Common myeloid progenitor, CD34-positive (primary cell): ENCODE data around the gene TBC1D2.

Source experiments
- CTCF ChIA-PET: fragments of 350-600 bp; sonication (Branson Sonifier 250); formaldehyde crosslinking; loops from one replicate; lab custom pipeline; 2021; ENCODE audit warnings: antibody characterized with exemption; lab: Charles Lee
- POLR2A ChIA-PET: fragments of 350-600 bp; sonication (Branson Sonifier 250); formaldehyde crosslinking; loops from one replicate; lab custom pipeline; 2021; ENCODE audit warnings: antibody characterized with exemption; lab: Charles Lee
- DNase-seq, 3 donors: peaks; one replicate each; pipeline versions ENCODE4 v3.0.0 to v3.0.0-alpha.2; 2013
- H3K27ac ChIP-seq, 2 experiments: 1 replicate in 1 of 2; 2 replicates in 1 of 2; pipeline ENCODE4 v1.7.0; 2013; ENCODE audit warnings: inconsistent platforms in 2 of 2, low read length in 2 of 2, mild to moderate bottlenecking in 2 of 2, low read depth in 1 of 2, moderate library complexity in 1 of 2; ENCODE audit not compliant: severe bottlenecking in 2 of 2, insufficient read depth in 1 of 2, poor library complexity in 1 of 2
- H3K27me3 ChIP-seq, 5 experiments: replicated peaks in 2 of 5; 1 replicate in 3 of 5; 2 replicates in 2 of 5; pipeline versions ENCODE4 v1.6.1 to v1.7.0; 2013; ENCODE audit warnings: low read length in 4 of 5, mild to moderate bottlenecking in 2 of 5, moderate library complexity in 2 of 5, inconsistent platforms in 1 of 5; ENCODE audit not compliant: insufficient read depth in 5 of 5, control insufficient read depth in 4 of 5
- H3K36me3 ChIP-seq, 4 experiments: 1 replicate in 2 of 4; 2 replicates in 2 of 4; pipeline versions ENCODE4 v1.6.1 to v1.7.0; 2013; ENCODE audit warnings: low read length in 3 of 4, control low read depth in 1 of 4, mild to moderate bottlenecking in 1 of 4; ENCODE audit not compliant: control insufficient read depth in 4 of 4, insufficient read depth in 4 of 4
- H3K4me1 ChIP-seq, 4 experiments: 1 replicate in 3 of 4; 2 replicates in 1 of 4; pipeline versions ENCODE4 v1.6.1 to v1.7.1; 2013; ENCODE audit warnings: low read length in 3 of 4, mild to moderate bottlenecking in 3 of 4, control low read depth in 1 of 4, inconsistent platforms in 1 of 4, moderate library complexity in 1 of 4; ENCODE audit not compliant: control insufficient read depth in 4 of 4, insufficient read depth in 4 of 4; ENCODE audit errors: control extremely low read depth in 1 of 4
- H3K4me3 ChIP-seq, 7 experiments: 1 replicate in 4 of 7; 2 replicates in 3 of 7; pipeline versions ENCODE4 v1.5.1 to v1.7.0; 2013; ENCODE audit warnings: mild to moderate bottlenecking in 7 of 7, low read length in 6 of 7, moderate library complexity in 6 of 7, inconsistent platforms in 2 of 7, low read depth in 2 of 7, control low read depth in 1 of 7; ENCODE audit not compliant: insufficient read depth in 4 of 7, control insufficient read depth in 1 of 7; ENCODE audit errors: extremely low read depth in 1 of 7
- H3K9me3 ChIP-seq, 5 experiments: 1 replicate in 4 of 5; 2 replicates in 1 of 5; pipeline versions ENCODE4 v1.6.1 to v1.7.1; 2013; ENCODE audit warnings: low read length in 4 of 5, mild to moderate bottlenecking in 2 of 5, inconsistent platforms in 1 of 5, low read depth in 1 of 5, moderate library complexity in 1 of 5; ENCODE audit not compliant: control insufficient read depth in 4 of 5, insufficient read depth in 2 of 5; ENCODE audit errors: control extremely low read depth in 1 of 5
- WGBS: methylation state at CpG from one replicate; pipeline ENCODE4 v1.1.5; 2013; ENCODE audit not compliant: insufficient coverage; 5-methylcytosine and 5-hydroxymethylcytosine counted together

The TBC1D2 gene

GRCh38 chr9:98171176-98171925 is 84.1 kb downstream of the TBC1D2 start:
- Histone ChIP-seq H3K4me1 (peaks cover 0 to 8% (median 6%) of the 10 kb centered on the region in 4 experiments), H3K27ac (no peak overlapping the region), H3K27me3 (no peaks in the 10 kb centered on the region), H3K4me3 (no peak overlapping the region), H3K36me3 (no peaks in the 10 kb centered on the region), H3K9me3 (no peaks in the 10 kb centered on the region)
- DNase-seq = no peak
- ChIA-PET POLR2A (no interaction called here), CTCF (interaction anchor here (0.6 to 2.2 kb wide), 3 partner anchors 14 to 92 kb away, joined by 3 to 7 read pairs (median 3); no protein-coding TSS in a partner anchor)
- WGBS = 96% methylated on average over 16 of the region's 16 CpGs

GRCh38 chr9:98168941-98169488 is 86.4 kb downstream of the TBC1D2 start:
- Histone ChIP-seq H3K27me3 (no peaks in the 10 kb centered on the region), H3K9me3 (no peaks in the 10 kb centered on the region), H3K4me1 (peaks cover 0 to 2% (median 1%) of the 10 kb centered on the region in 4 experiments), H3K27ac (no peak overlapping the region), H3K4me3 (no peak overlapping the region), H3K36me3 (no peaks in the 10 kb centered on the region)
- WGBS = 92% methylated on average over 12 of the region's 15 CpGs
- DNase-seq = no peak
- POLR2A ChIA-PET = interaction anchor here (0.6 kb wide), 1 partner anchor 49 kb away, joined by 3 read pairs; no protein-coding TSS in a partner anchor
- CTCF ChIA-PET = no interaction called here

- H3K4me3 ChIP-seq = no peak overlapping the region
- no peaks in the 10 kb centered on the region for H3K27me3 ChIP-seq
- H3K9me3 ChIP-seq = no peaks in the 10 kb centered on the region
- no CpG with 5 or more reads among the region's 3 CpGs for WGBS
- no peak overlapping the region for H3K27ac ChIP-seq
- ChIA-PET POLR2A (interaction anchor here (0.6 kb wide), 1 partner anchor 50 kb away, joined by 3 read pairs; no protein-coding TSS in a partner anchor), CTCF (interaction anchor here (1.3 kb wide), 1 partner anchor 10 kb away, joined by 3 read pairs; no protein-coding TSS in a partner anchor)
- DNase-seq = no peak
- H3K4me1 ChIP-seq = peaks cover 0 to 2% (median 0%) of the 10 kb centered on the region in 4 experiments
- H3K36me3 ChIP-seq = no peaks in the 10 kb centered on the region
Observed at GRCh38 chr9:98168153-98168780, 87.2 kb downstream of the TBC1D2 start.

GRCh38 chr9:98164912-98165311 is 90.5 kb downstream of the TBC1D2 start:
- ChIA-PET POLR2A (no interaction called here), CTCF (interaction anchor here (1.2 kb wide), 1 partner anchor 29 kb away, joined by 3 read pairs; no protein-coding TSS in a partner anchor)
- no peak overlapping the region for H3K4me3 ChIP-seq
- 88% methylated on average over 7 of the region's 7 CpGs for WGBS
- H3K27me3 ChIP-seq = no peaks in the 10 kb centered on the region
- no peak for DNase-seq
- no peaks in the 10 kb centered on the region for H3K36me3 ChIP-seq
- no peaks in the 10 kb centered on the region for H3K9me3 ChIP-seq
- H3K4me1 ChIP-seq = peaks cover 0 to 2% (median 0%) of the 10 kb centered on the region in 4 experiments
- H3K27ac ChIP-seq = no peak overlapping the region

- 95% methylated on average over 9 of the region's 12 CpGs for WGBS
- Histone ChIP-seq H3K27ac (no peak overlapping the region), H3K27me3 (no peaks in the 10 kb centered on the region), H3K4me1 (peaks cover 0 to 2% (median 0%) of the 10 kb centered on the region in 4 experiments), H3K9me3 (no peaks in the 10 kb centered on the region), H3K36me3 (no peaks in the 10 kb centered on the region), H3K4me3 (no peak overlapping the region)
- POLR2A ChIA-PET = no interaction called here
- CTCF ChIA-PET = no interaction called here
- no peak for DNase-seq
Observed at GRCh38 chr9:98162613-98163012, 92.8 kb downstream of the TBC1D2 start.

- no peaks in the 10 kb centered on the region for H3K9me3 ChIP-seq
- peaks cover 0 to 4% (median 0%) of the 10 kb centered on the region in 4 experiments for H3K36me3 ChIP-seq
- no peak overlapping the region for H3K4me3 ChIP-seq
- POLR2A ChIA-PET = no interaction called here
- CTCF ChIA-PET = no interaction called here
- no peaks in the 10 kb centered on the region for H3K27me3 ChIP-seq
- H3K4me1 ChIP-seq = peaks cover 0 to 2% (median 0%) of the 10 kb centered on the region in 4 experiments
- 96% methylated on average over 4 of the region's 4 CpGs for WGBS
- no peak overlapping the region for H3K27ac ChIP-seq
- no peak for DNase-seq
Observed at GRCh38 chr9:98161851-98162250, 93.6 kb downstream of the TBC1D2 start.
